Measurements from ENCODE around the gene TMEM150C. TPM values are rescaled to one million over a fixed set of nuclear protein-coding genes. Genes with fewer than 3 reads are reported as not detected.

The TMEM150C gene
- total and polyA plus RNA-seq, 2 of the 8 experiments (the other 6 are each of a cell fraction or from before 2014, with no cell fraction given), result 1.5 to 1.7 TPM

DNA sequence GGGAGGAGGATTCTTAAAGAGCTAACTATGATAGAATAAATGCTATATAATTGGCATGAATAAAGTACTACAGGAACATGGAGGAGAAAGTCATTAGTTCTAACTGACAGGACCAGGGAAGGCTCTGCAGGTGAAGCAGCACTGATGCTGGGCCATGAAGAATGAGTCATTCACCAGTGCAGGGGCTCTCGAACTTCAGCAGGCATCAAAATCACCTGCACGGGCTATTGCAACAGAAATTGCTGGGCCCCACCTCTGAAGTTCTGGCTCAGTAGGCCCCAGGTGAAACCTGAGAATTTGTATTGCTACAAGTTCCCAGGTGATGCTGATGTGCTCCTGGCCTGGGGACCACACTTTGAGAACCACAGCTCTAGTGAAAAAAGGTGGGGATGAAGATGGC lies 33.7 kb downstream of the TMEM150C start:
- Histone ChIP-seq H2BK15ac (ENCODE audit: low read length) (no peak overlapping the region), H3K4ac (replicated peaks; ENCODE audit: insufficient read length, low read depth, low read length) (no peak overlapping the region), H2BK20ac (ENCODE audit: low read length) (no peak overlapping the region), H4K91ac (replicated peaks; ENCODE audit: insufficient read length, low read length) (no peak overlapping the region), H2BK5ac (ENCODE audit: low read depth, low read length) (no peak overlapping the region), H3K4me1 (replicated peaks in 1 of 4; ENCODE audit: control insufficient read depth in 3 of 4, insufficient read depth in 4 of 4, low read length in 3 of 4) (peaks cover 0 to 10% (median 4%) of the 10 kb centered on the region in 4 experiments; a peak in 5 of 7 replicates), H2AFZ (ENCODE audit: low read length) (no peak overlapping the region), H3K56ac (replicated peaks; ENCODE audit: insufficient read length, low read depth, low read length) (no peak overlapping the region), H3K14ac (ENCODE audit: insufficient read length) (no peak overlapping the region), H2BK12ac (ENCODE audit: low read depth, low read length) (no peak overlapping the region), H3K18ac (ENCODE audit: extremely low read depth, low read length) (no peak overlapping the region), H3K23ac (ENCODE audit: insufficient read length) (no peak overlapping the region), H4K5ac (ENCODE audit: insufficient read length, low read depth, low read length) (no peak overlapping the region), H3K4me3 (ENCODE audit: extremely low read depth in 1 of 4, insufficient read depth in 2 of 4, low read depth in 3 of 4, low read length in 4 of 4) (no peak overlapping the region), H3K36me3 (ENCODE audit: control insufficient read depth in 2 of 4, insufficient read depth in 4 of 4, low read length in 3 of 4) (no peaks in the 10 kb centered on the region), H3K79me2 (ENCODE audit: control insufficient read depth in 1 of 2, insufficient read depth in 2 of 2, low read length in 2 of 2) (no peaks in the 10 kb centered on the region), H4K8ac (ENCODE audit: extremely low read depth, insufficient read depth, low read length) (no peak overlapping the region), H2BK120ac (replicated peaks; ENCODE audit: low read depth, low read length) (no peak overlapping the region), H2AK5ac (ENCODE audit: low read depth, low read length) (no peak overlapping the region), H4K20me1 (replicated peaks in 1 of 2; ENCODE audit: control insufficient read depth in 1 of 2, insufficient read depth in 2 of 2, low read length in 2 of 2) (no peaks in the 10 kb centered on the region), H3K9ac (replicated peaks in 1 of 4; ENCODE audit: extremely low read depth in 1 of 4, low read depth in 3 of 4, low read length in 3 of 4) (no peak overlapping the region), H3K9me3 (ENCODE audit: insufficient read depth in 2 of 2, low read depth in 1 of 2, low read length in 1 of 2) (no peaks in the 10 kb centered on the region), H3K79me1 (ENCODE audit: low read depth, low read length) (no peaks in the 10 kb centered on the region), H3K4me2 (ENCODE audit: insufficient read depth in 1 of 2, low read depth in 2 of 2, low read length in 2 of 2) (no peak overlapping the region), H3K23me2 (ENCODE audit: low read depth, low read length) (no peaks in the 10 kb centered on the region), H3K27ac (ENCODE audit: low read depth, low read length) (no peak overlapping the region), H3K27me3 (replicated peaks in 1 of 4; ENCODE audit: control insufficient read depth in 3 of 4, extremely low read depth in 1 of 4, insufficient read depth in 3 of 4, low read length in 3 of 4) (no peaks in the 10 kb centered on the region)
- ChIA-PET CTCF (ENCODE audit: partially characterized antibody) (interaction anchor here (0.9 to 2.0 kb wide), 3 partner anchors 10 to 211 kb away, joined by 3 to 15 read pairs (median 4); no protein-coding TSS in a partner anchor), POLR2A (ENCODE audit: partially characterized antibody) (no interaction called here)
- FAIRE-seq (no peak), DNase-seq (ENCODE audit: low read depth in 1 of 2, low spot score in 2 of 2) (no peak)
- 88% methylated on average over 2 of the region's 2 CpGs; no CpG with 5 or more reads in 1 of the 2 experiments for WGBS, 2 experiments (ENCODE audit: extremely low coverage in 1 of 2, insufficient coverage in 1 of 2, insufficient read length in 1 of 2, insufficient replicate concordance in 2 of 2, low coverage in 1 of 2, low lambda C conversion rate in 2 of 2, missing lambda C conversion rate in 1 of 2)
- TF ChIP-seq TEAD4 (IDR thresholded peaks at IDR 0.05; ENCODE audit: low read depth, low read length) (no peak), ZNF274 (IDR thresholded peaks at IDR 0.05; ENCODE audit: borderline replicate concordance, extremely low read depth, low read length) (no peak), SUZ12 (IDR thresholded peaks at IDR 0.05; ENCODE audit: low read length) (no peak), CHD2 (IDR thresholded peaks at IDR 0.05; ENCODE audit: low read length) (no peak), BCL11A (IDR thresholded peaks at IDR 0.05; ENCODE audit: low read depth in 2 of 2, low read length in 2 of 2) (no peak), POU5F1 (IDR thresholded peaks at IDR 0.05; ENCODE audit: low read depth, low read length) (no peak), CREB1 (IDR thresholded peaks at IDR 0.05) (no peak), POLR2A (IDR thresholded peaks at IDR 0.05; ENCODE audit: control extremely low read depth in 1 of 2, low read depth in 2 of 2, low read length in 2 of 2) (no peak), EGR1 (IDR thresholded peaks at IDR 0.05; ENCODE audit: borderline replicate concordance, low read depth, low read length) (no peak), JUND (IDR thresholded peaks at IDR 0.05; ENCODE audit: low read length) (no peak), RNF2 (IDR thresholded peaks at IDR 0.05; ENCODE audit: borderline replicate concordance, low read depth, low read length, missing control alignments, poor library complexity, severe bottlenecking) (no peak), BRCA1 (IDR thresholded peaks at IDR 0.05; ENCODE audit: low read depth, low read length) (no peak)
- TF ChIP-seq, protein P1, sequence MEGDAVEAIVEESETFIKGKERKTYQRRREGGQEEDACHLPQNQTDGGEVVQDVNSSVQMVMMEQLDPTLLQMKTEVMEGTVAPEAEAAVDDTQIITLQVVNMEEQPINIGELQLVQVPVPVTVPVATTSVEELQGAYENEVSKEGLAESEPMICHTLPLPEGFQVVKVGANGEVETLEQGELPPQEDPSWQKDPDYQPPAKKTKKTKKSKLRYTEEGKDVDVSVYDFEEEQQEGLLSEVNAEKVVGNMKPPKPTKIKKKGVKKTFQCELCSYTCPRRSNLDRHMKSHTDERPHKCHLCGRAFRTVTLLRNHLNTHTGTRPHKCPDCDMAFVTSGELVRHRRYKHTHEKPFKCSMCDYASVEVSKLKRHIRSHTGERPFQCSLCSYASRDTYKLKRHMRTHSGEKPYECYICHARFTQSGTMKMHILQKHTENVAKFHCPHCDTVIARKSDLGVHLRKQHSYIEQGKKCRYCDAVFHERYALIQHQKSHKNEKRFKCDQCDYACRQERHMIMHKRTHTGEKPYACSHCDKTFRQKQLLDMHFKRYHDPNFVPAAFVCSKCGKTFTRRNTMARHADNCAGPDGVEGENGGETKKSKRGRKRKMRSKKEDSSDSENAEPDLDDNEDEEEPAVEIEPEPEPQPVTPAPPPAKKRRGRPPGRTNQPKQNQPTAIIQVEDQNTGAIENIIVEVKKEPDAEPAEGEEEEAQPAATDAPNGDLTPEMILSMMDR (IDR thresholded peaks at IDR 0.05; ENCODE audit: control extremely low read depth in 1 of 3, insufficient read depth in 1 of 3, low read depth in 1 of 3, low read length in 3 of 3), result no peak

All from H1 (cell line).